ENCODE data around the gene SLC12A6.

SLC12A6 gene

GRCh38 chr15:34266751-34267150 lies 70.8 kb downstream of the SLC12A6 start:
- no peak for DNase-seq

DNA sequence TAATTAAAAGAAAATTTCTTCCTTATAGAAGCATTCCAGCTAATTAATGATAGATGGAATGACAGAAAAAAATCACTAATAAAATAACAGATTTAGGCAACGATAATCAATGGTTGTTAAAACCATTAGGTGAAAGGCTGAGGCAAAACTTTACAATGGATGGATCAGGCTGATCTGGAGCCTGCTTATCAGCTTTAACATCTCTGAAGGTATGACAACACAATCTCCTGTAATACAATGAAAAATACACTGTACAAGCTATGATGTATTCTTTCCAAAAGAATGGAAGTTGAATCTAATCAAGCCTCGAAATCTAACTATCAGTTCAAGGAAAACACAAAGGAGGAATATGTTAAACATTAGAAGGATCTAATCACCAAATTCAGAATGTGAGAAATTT lies 73.5 kb downstream of the SLC12A6 start:
- no peak for DNase-seq

- no peak for DNase-seq
These were observed 75.2 kb downstream of the SLC12A6 start for GRCh38 chr15:34262362-34262761.

DNA sequence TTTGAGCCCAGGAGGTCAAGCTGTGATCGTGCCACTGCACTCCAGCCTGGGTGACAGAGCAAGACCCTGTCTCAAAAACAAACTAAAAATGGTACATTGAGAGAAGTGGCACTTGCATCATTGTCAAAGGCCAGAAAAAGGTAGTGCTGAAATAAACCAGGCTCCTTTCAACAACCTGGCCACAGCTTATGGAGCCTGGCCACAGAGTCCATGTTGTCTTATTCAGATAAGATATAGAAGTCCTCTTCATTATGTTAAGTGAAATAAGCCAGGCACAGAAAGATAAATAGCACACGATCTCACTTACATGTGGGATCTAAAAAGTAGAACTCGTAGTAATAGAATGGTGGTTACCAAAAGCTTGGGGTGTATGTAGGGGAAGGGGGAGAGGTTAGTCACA lies 78.0 kb downstream of the SLC12A6 start:
- DNase-seq, result no peak

DNA sequence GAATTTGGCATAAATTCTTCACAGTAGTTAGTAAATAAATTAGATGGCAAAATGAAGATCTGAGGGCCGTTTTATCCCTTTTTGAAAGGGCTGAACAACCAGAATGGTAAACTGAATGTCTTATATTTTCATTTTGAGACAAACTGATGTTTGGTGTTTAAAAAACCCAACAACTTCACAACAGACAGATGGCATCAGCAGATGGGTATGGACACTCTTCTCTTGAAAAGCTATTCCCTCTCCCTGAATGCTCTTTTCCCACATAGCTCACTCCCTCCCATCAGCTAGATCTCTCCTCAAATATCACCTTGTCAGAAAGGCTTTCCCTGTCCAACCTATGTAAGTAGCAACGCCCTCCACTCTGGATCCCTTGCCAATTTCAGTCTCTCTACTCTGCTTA lies 79.4 kb downstream of the SLC12A6 start:
- no peak for DNase-seq

DNA sequence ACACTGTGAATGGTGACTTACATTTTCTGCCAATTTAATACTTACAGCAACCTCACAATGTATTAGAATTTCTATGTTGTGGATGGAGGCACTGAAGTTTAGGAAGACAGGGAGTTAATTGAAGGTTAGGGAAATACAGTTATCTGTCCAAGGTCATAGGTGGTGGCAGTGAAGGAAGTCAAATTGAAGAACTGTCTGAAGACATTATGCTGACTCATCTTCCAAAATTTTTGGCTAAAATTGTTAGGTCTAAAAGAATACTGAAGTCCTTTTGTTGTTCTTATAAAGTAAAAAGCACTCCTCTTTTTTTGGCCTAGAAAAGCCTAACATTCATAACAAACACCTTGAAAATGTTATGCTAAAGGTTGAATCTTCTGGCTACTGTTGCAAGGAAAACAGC lies 85.0 kb downstream of the SLC12A6 start:
- DNase-seq, result no peak

DNA sequence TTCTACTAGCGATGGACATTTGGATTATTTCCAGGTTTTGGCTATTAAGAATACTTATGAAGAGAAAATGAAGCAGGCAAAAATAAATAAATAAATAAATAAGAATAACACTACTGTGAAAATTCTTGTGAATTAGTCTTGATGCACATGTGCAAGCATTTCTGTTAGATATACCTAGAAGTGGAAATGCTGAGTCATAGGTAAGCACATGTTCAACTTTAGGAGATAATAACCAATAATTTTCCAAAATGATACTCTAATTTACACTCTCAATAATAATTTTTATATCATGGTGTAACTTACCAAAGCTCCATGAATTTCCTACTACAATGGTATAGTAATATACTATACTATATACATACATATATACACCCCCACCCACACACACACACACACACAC lies 89.4 kb downstream of the SLC12A6 start:
- DNase-seq, result no peak

GRCh38 chr15:34246276-34246976 lies 91.2 kb downstream of the SLC12A6 start:
- DNase-seq, result no peak

GRCh38 chr15:34243226-34243625 lies 94.4 kb downstream of the SLC12A6 start:
- DNase-seq, result no peak

GRCh38 chr15:34242331-34242710 lies 95.3 kb downstream of the SLC12A6 start:
- no peak for DNase-seq

DNA sequence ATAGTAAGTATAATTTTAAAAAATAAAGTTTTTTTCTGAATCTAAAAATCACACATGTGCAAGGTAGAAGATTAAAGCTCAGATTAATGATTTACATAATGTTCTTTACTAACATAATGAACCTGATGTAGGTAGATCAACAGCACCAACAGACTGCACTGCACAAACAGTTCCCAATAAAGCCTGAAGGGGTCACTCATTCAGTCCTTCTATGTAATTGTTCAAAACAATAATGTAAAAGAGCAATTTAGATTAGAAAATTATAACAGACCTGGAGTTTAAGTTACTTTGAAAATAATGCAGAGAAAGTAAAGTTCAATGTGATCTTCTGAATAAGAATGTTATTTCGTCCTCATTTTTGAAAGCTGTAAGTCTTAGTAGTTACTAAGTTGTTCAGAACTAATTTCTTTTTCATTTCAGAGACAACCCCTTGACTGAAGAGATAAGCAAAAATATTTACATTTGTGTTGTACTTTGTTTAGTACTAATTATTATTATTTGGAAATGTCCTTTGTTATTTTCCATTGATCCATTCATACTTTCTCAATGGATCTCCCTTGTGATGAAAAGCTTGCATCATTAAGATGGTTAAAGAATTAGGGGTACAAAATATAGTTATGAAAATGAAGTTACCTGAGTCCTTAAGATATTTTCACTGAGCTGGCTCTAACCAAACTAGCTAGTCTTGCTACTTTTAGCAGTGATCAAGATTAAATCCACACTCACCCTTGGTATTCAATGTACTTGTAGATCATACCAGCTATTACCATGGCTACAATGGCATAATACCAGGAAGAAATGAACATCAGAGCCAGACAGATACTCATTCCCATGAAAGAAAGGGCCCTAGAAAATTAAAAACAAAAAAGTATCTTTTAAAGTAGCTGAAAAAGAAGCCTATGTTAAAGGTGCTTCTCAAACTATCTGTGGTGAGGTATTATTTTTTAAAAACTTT lies 95.9 kb downstream of the SLC12A6 start:
- no peak for DNase-seq

- no peak for DNase-seq
These were observed 97.0 kb downstream of the SLC12A6 start for GRCh38 chr15:34240537-34240936.

- peak in 1 of 51 donors; percentile 3 for DNase-seq
These were observed 98.3 kb downstream of the SLC12A6 start for GRCh38 chr15:34239151-34239808.

DNA sequence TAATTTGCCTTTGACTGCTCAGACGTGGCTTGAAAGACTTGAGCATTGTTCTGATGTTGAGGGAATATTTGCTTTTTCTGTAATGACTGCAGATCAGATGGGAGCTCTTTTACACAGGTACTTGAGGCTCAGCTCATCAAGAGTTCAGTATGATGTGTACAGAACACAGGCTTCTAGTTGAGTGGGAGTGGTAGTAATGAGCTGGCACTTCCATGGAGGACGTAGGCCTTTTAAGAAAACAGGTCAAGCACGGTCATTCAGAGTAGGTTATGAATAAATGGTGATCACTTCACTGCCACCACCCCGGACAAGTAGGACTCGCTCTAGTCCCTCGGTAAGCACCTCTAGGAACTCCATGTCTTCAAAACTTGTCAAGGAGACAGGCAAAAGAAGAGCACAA lies 104.0 kb downstream of the SLC12A6 start:
- no peak for DNase-seq

GRCh38 chr15:34223904-34224596 lies 113.5 kb downstream of the SLC12A6 start:
- peak in 1 of 51 donors; percentile 3 for DNase-seq

GRCh38 chr15:34217587-34218225 lies 119.9 kb downstream of the SLC12A6 start:
- no peak for DNase-seq

GRCh38 chr15:34216527-34217270 lies 120.9 kb downstream of the SLC12A6 start:
- DNase-seq, result no peak

DNA sequence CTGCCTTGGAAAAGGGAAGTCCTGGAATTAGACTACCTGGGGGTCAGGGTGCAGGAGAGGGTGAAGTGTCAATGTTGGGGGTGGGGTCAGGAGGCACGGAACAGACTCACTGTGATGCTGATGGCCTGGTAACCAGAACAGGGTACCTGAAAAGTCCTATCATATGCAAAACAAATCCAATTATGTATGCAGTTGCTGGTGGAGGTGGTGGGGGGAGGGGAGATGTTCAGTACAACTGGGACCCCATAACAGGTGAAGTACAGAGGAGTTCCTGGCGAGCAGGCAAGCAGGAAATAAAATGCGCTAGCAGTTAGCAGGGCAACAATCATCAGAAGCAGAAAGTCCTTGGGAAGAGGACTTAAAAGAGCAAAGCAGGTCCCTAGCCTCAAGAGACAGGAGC lies 123.4 kb downstream of the SLC12A6 start:
- DNase-seq, result no peak

DNA sequence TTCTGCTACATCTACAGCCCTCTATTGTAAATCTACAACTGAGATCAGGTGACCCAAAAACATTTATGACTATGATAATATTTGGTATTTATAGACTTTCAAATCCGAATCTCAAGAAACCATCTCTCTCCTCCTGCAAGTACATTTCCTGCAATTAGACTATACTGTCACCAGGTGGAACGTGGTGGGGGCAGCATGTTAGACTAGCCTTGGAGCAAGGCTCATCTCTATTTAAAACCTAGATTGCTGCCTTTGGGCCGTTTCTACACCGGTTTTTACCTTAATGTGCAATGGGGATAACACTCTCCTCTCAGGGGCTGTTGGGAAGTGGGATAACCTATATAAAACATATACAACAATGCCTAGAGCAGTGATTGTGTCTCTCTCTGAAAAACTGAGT lies 123.9 kb downstream of the SLC12A6 start:
- DNase-seq, result no peak

Data from hypothalamus (tissue), 51 donors.